ENCODE data around the gene DOCK2. TPM values are rescaled to one million over a fixed set of nuclear protein-coding genes. Genes with fewer than 3 reads are reported as not detected.

The DOCK2 gene
- total and polyA plus RNA-seq, 7 donors, result 2.3 to 21.1 (median 12.5) TPM

DNA sequence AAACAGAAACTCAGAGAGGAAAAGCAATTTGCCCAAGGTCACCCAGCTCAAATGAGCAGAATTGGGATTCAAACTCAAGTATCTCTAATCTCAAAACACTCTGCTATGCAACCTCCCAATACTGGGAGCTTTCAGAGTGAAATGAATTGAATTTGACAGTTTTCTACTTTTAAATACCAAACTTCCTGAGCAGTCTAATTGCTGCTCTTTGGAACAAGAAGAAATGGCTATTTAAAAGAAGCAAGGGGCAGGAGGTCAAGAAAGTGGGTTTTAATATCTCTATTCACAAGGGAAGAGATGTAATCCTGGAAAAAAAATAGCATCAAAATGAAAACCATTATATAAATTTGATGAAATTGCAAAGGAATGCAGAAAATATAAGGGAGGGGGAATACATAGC is 200.6 kb downstream of the DOCK2 start:
- H3K27me3 ChIP-seq, result no peaks in the 10 kb centered on the region
- intact Hi-C loops (cut with DNase I), result no loop called here
- H3K27ac ChIP-seq, result no peak overlapping the region
- no peaks in the 10 kb centered on the region for H3K9me3 ChIP-seq
- no peaks in the 10 kb centered on the region for H3K36me3 ChIP-seq
- no peak for TF ChIP-seq EP300 (IDR thresholded peaks at IDR 0.05)
- no peak for TF ChIP-seq POLR2A (IDR thresholded peaks at IDR 0.05)
- no peak for TF ChIP-seq CTCF (IDR thresholded peaks at IDR 0.05)
- TF ChIP-seq POLR2AphosphoS5 (IDR thresholded peaks at IDR 0.05), result no peak
- no peak overlapping the region for H3K4me3 ChIP-seq
- no peak for DNase-seq
- no peaks in the 10 kb centered on the region for H3K4me1 ChIP-seq

DNA sequence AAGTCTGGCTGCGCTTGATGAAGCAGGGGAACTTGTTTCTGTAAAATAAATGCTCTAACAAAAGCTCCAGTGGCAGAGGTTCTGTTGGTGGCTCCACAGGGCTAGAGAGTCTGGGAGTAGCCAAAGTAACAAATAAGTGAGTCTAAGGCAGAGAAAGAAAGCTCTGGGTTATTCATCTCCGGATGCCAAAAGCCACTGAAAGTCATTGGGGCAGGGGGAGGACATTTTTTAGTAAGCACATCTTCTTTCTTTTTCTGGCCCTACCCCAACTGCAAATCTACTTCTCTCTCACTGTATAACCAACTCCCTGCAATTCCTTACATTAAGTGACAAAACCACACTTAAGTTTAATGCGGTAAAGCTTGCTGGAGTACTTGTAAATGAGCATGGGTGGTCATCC is 201.6 kb downstream of the DOCK2 start:
- Histone ChIP-seq H3K36me3 (no peaks in the 10 kb centered on the region), H3K4me3 (no peak overlapping the region), H3K27ac (no peak overlapping the region), H3K27me3 (no peaks in the 10 kb centered on the region), H3K4me1 (no peaks in the 10 kb centered on the region), H3K9me3 (no peaks in the 10 kb centered on the region)
- WGBS, 2 donors, result 80 to 82% methylated on average over 3 of the region's 3 CpGs
- no peak for DNase-seq
- TF ChIP-seq POLR2AphosphoS5 (IDR thresholded peaks at IDR 0.05) (no peak), EP300 (IDR thresholded peaks at IDR 0.05) (no peak), CTCF (IDR thresholded peaks at IDR 0.05) (no peak), POLR2A (IDR thresholded peaks at IDR 0.05) (no peak)
- intact Hi-C loops (cut with DNase I), result no loop called here

DNA sequence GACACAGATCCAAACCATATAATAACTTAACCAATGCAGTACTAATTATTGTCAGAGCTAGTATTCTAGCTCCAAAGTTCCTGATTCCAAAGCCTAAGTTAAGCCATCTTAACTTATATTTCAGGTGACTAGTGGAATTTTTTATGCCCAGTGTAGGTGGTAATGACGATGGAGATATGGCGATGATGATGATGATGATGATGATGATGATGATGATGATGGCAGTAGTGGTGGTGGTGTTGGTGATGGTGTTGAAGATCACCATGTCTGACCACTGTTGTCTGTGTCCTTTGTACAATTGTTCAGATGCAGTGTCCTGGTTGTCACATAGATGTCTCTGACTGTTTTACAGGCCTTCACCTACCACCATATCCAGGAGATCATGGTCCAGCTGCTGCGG is 203.3 kb downstream of the DOCK2 start:
- Histone ChIP-seq H3K4me3 (no peak overlapping the region), H3K27me3 (no peaks in the 10 kb centered on the region), H3K9me3 (no peaks in the 10 kb centered on the region), H3K36me3 (no peaks in the 10 kb centered on the region), H3K27ac (no peak overlapping the region), H3K4me1 (no peaks in the 10 kb centered on the region)
- intact Hi-C loops (cut with DNase I), result no loop called here
- TF ChIP-seq POLR2AphosphoS5 (IDR thresholded peaks at IDR 0.05) (no peak), EP300 (IDR thresholded peaks at IDR 0.05) (no peak), CTCF (IDR thresholded peaks at IDR 0.05) (no peak), POLR2A (IDR thresholded peaks at IDR 0.05) (no peak)
- WGBS, 2 donors, result 90% methylated on average over 3 of the region's 3 CpGs
- DNase-seq, result no peak

DNA sequence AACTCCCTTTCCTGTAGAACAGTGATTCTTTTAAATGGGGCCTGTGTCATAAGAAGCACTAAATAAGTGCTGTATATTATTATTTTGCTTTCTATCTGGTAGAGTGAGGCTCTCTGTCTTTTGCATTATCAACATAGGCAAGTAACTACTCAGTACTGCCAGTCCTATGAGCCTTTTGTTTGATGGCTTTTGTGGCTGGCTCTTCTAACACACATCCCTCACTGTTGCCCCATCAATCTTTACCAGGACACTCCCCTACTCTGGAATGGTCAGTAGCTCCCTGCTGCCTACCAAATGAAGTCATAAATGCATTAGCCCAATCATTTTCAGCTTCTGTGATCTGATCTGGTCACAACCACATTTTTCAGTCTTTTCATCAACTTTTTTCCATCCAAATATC is 205.6 kb downstream of the DOCK2 start:
- DNase-seq, result no peak
- H3K4me1 ChIP-seq, result no peaks in the 10 kb centered on the region
- H3K9me3 ChIP-seq, result no peaks in the 10 kb centered on the region
- TF ChIP-seq EP300 (IDR thresholded peaks at IDR 0.05), result no peak
- TF ChIP-seq POLR2AphosphoS5 (IDR thresholded peaks at IDR 0.05), result no peak
- TF ChIP-seq POLR2A (IDR thresholded peaks at IDR 0.05), result no peak
- no peak for TF ChIP-seq CTCF (IDR thresholded peaks at IDR 0.05)
- no peak overlapping the region for H3K4me3 ChIP-seq
- no peak overlapping the region for H3K27ac ChIP-seq
- intact Hi-C loops (cut with DNase I), result no loop called here
- no peaks in the 10 kb centered on the region for H3K36me3 ChIP-seq
- H3K27me3 ChIP-seq, result no peaks in the 10 kb centered on the region

DNA sequence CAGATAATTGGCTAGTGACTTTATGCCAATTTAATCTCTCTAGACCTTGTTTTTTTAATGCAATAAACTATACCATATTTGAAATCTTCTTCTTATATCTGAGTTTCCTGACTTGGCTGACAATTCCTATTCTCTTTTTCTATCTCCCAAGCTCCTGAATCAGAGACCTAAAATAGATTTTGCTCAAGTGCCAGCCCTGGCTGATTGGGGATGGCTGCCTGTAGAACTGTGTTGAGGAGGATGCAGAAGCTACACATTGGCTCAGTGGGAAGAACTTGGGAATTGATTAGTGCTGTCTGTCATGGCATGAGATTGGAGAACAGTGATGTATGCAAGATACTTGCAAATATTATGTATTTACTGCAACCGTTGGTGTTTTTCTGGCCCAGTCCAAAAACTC is 210.4 kb downstream of the DOCK2 start:
- no peak overlapping the region for H3K27ac ChIP-seq
- TF ChIP-seq CTCF (IDR thresholded peaks at IDR 0.05) (no peak), POLR2AphosphoS5 (IDR thresholded peaks at IDR 0.05) (no peak), POLR2A (IDR thresholded peaks at IDR 0.05) (no peak), EP300 (IDR thresholded peaks at IDR 0.05) (no peak)
- no peak overlapping the region for H3K4me3 ChIP-seq
- peaks cover 0 to 5% (median 4%) of the 10 kb centered on the region in 4 donors for H3K9me3 ChIP-seq
- intact Hi-C loops (cut with DNase I), result no loop called here
- no peaks in the 10 kb centered on the region for H3K36me3 ChIP-seq
- H3K4me1 ChIP-seq, result no peaks in the 10 kb centered on the region
- no peak for DNase-seq
- WGBS, 2 donors, result 82 to 85% methylated on average over 1 of the region's 1 CpG
- H3K27me3 ChIP-seq, result no peaks in the 10 kb centered on the region
